Spleen (tissue), 7 donors: Measurements from ENCODE around the gene OSBPL9.

Experiments
- CTCF ChIP-seq, 11 experiments: fragments of 200-600 bp in 7 of 11; fragments of 450-650 bp in 4 of 11; sonication (generic) in 4 of 11; IDR thresholded peaks in 8 of 11; conservative IDR thresholded peaks in 3 of 11; 1 replicate in 7 of 11; 2 replicates in 4 of 11; pipeline versions ENCODE4 v1.4.0 to v1.8.0; 2016 to 2021; ENCODE audit warnings: antibody characterized with exemption in 11 of 11, inconsistent platforms in 4 of 11, mild to moderate bottlenecking in 1 of 11
- POLR2A ChIP-seq, 3 donors: fragments of 450-650 bp; IDR thresholded peaks; one replicate each; pipeline ENCODE4 v1.5.1; 2017; ENCODE audit warnings: antibody characterized with exemption in 3 of 3, mild to moderate bottlenecking in 1 of 3
- POLR2AphosphoS5 ChIP-seq, 3 donors: sonication (generic); formaldehyde crosslinking; IDR thresholded peaks; one replicate each; pipeline ENCODE4 v1.5.1; 2017; ENCODE audit warnings: antibody characterized with exemption in 3 of 3
- donor health status: DM: no; HTN: no; CAD: no; lungs with moderate emphysema.
- donor health status: DM: no; HTN: no; CAD: no.
- donor health status: DM: no; HTN: no; CAD: no.

- TF ChIP-seq POLR2A (IDR thresholded peaks at IDR 0.05) (no peak), CTCF (IDR thresholded peaks at IDR 0.05 in 8 of 11, conservative IDR thresholded peaks at IDR 0.05 in 3 of 11) (no peak), POLR2AphosphoS5 (IDR thresholded peaks at IDR 0.05) (no peak)
Observed at GRCh38 chr1:51726051-51726450, 109.2 kb downstream of the OSBPL9 start.
